Stimulated activated CD4-positive, alpha-beta T cell treated with anti-CD3 and anti-CD28 coated beads, TNF-alpha, amount 100 ng/mL, for 24 hours (primary cell): ENCODE data around the gene GFPT1.
A peak's percentile ranks its signal among the peaks of the same experiment; 100 is the strongest.
"Not testable (repeated sequence)": the region's sequence is repeated elsewhere in the genome, so short reads cannot be mapped to it uniquely, and the experiment has no call there.

ENCODE experiments used
- DNase-seq, 3 experiments: peaks; one replicate each; pipeline ENCODE4 v3.0.0-alpha.2; 2020; ENCODE audit warnings: low read depth in 3 of 3

Gene GFPT1

DNA sequence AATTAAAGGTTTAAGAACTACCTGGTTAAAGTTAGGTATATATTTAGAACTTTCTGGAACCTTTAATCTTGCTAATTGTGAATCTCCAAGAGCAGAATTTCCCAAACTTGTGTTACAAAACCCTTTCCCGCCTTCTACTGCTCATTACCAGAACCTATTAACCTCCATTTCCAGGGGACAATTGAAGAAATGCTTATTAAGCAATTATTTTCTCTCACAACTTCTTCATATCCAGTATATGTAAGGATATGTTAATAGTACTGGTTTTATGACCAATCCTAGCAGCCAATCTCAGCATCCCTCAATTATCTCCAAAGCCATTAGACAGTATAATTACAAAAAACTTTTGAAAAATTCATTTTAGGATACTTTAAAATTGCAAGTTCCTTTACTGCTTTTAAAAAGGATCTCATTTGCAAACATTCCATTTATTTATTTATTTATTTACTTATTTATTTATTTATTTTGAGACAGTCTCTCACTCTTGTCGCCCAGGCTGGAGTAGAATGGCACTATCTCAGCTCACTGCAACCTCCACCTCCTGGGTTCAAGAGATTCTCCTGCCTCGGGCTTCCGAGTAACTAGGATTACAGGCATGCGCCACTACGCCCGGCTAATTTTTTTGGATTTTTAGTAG lies 3.7 kb downstream of the GFPT1 start:
- no peak for DNase-seq

DNA sequence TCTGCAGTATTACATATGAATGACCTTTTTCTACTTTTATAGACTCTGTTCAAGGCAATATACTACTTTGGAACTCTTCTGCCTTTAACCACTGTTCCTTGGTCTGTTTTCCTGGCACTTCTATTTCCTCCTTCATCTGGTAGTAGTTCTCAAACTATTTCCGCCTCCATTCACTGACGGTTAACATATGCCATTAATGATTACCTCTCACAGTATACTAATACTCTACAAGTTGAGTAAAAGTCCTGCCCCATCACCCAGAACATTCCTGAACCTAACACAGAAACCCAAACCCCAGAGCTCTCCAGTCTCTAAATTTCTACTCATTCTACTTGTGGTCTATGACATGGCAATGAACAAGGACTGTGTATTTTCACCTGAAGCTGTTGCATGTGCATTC lies 4.5 kb downstream of the GFPT1 start:
- DNase-seq, result no peak

DNA sequence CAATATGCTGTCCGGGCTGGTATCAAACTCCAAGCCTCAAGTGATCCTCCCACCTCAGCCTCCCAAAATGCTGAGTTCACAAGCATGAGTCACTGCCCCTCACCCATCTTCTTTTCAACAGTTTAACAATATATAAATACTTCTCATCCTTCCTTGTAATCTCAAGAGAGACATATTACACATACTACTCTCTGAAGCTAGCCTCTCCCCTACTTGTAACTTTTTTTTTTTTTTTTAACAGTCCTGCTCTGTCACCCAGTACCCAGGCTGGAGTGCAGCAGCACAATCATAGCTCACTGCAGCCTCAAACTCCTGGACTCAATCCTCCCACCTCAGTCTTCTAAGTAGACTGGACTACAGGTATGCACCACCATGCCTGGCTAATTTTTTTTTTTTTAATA lies 5.7 kb downstream of the GFPT1 start:
- DNase-seq, result peak in 1 of 3 experiments; percentile 5

DNA sequence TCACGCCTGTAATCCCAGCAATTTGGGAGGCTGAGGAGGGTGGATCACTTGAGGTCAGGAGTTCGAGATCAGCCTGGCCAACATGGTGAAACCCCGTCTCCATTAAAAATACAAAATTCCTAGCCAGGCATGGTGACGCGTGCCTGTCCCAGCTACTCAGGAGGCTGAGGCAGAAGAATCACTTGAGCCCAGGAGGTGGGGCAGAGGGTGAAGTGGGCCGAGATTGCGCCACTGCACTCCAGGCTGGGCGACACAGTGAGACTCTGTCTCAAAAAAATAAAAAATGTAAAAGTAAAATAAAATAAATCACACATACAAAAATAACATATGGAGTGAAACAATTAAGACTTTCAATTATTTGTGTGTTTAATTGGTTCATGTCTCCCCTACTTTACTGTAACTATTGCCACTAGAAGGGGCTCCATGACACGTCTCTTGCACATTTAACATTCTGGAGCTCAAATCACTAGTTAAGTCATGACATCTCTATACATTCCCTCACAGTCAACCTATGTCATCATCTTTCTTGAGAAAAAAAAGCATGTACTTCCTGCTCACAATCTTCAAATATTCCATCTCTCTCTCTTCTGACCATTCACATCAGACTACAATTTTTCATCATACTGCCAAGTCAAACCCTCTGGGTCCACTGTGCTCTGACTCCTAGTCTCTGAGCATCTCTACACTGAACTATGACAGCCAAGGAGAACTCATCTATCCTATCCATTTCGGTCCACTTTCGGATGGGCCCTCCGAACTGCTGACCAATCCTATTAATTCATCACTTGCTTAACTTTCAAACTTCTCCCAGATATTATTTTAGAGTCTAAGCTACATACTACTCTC lies 6.7 kb downstream of the GFPT1 start:
- DNase-seq, result no peak

DNA sequence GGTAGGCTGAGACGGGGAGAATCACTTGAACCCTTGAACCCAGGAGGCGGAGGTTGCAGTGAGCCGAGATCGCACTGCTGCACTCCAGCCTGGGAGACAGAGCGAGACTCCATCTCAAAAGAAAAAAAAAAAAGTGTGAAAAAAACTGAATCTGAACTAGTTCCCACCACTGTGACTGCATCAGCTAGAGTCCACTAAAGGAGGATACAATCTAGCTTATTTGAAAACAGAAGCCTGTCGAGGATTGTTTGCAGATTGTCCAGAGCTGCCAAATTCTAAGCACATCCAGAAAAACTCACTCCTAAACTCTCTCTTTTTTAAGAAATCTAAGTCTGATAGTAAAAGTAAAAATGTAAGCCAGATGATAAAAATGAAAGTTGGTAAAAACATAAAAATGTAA lies 10.6 kb downstream of the GFPT1 start:
- no peak for DNase-seq

DNA sequence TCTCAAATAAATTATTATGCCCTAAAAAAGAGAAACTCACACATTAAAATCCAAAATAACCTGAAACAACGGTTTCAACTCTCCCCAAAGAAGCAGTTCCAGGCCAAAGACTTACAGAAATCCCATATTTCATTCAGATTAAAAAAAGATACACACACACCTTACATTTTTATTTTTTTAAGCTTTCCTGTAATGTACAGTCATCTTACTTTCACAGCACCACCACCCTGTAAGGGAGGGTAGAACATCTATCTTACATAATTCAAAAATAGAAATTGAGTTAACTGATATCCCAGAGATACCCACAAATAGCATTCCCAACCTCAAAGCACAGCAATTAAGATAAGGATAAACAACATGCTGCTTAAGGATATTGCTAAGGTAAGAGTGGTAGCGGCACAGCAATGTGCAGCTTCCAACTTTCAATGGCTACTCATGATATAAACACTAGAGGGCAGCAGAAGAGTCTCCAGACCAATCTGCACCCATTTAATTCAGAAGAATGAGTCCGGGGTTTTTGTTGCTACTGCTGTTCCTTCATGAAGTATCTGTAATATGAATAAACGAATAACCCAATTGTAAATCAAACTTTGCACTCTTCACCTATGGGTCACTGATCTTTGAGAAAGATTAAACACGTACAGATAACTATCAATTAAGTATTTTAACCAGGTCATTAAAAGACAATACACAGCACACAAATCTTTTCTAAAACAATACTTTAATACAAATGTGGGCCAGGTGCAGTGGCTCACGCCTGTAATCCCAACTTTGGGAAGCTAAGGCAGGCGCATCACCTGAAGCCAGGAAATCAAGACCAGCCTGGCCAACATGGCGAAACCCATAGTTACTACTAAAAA lies 11.3 kb downstream of the GFPT1 start:
- DNase-seq, result no peak

DNA sequence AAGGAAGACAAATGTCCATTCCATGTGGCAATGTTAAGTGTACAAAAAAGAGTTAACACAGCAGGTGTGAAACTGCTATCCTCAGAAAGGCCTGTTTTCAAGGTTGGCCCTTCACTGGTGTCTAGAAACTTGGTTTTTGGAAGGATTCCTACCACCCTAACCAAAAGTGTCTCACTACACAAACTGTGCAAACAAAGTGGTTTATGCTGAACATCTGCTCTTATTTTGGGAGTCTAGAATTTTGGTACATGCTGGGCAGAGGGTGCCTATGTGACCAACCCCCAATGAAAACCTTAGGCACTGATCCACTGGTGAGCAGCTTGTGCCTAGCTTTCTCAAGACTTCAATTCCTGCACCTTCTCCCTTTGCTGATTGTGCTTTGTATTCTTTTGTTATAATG lies 14.3 kb downstream of the GFPT1 start:
- no peak for DNase-seq

DNA sequence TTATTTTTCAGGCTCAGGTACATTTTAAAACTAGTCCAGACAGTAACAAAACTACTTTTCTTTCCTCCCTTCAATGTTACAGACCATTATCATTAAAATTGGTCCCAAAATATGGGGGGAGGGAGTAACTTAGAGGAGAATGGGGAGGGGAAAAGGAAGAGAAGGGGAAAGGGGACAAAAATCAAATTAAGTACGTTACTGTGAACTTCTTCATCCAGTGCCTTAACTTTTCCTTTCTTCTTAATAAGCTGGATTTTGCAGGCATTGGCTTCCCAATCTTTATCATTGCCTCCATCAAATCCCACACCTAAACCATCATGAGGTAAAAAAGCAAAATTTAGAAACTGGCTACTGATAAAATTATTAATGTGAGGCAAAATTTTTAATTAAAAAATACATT lies 17.2 kb downstream of the GFPT1 start:
- DNase-seq, result no peak

DNA sequence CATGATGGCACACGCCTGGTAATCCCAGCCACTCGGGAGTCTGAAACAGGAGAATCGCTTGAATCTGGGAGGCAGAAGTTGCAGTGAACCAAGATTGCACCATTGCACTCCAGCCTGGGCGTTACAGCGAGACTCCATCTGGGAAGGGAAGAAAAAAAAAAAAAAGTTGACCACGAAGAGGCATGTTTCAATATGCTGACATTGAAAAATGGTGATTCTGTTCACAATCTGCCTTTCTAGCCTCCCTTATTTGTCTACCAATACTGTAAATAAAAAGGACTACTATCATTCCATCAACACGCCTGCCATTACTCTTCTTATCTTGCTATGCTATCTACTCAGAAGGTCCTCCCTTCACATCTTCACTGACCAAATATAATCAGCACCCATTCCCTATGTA lies 18.4 kb downstream of the GFPT1 start:
- DNase-seq, result no peak

DNA sequence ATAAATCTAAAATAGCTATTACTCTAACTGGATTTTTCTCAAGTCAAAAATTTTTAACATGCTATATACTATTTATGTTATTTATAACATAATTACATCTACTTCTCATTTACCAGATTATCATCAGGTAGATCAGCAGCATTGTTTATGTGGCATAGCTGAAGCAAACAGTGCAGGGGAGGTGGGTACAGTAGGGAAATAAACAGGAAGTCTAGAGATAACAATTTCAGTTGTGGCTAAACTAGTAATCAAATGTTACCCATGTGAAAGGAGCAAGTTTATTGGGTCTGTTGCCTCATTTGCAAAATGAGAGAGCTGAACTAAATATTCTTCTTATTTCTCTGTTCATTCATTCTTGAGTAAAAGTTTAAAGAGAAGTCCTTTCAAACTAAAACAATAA lies 27.7 kb downstream of the GFPT1 start:
- DNase-seq, result no peak

DNA sequence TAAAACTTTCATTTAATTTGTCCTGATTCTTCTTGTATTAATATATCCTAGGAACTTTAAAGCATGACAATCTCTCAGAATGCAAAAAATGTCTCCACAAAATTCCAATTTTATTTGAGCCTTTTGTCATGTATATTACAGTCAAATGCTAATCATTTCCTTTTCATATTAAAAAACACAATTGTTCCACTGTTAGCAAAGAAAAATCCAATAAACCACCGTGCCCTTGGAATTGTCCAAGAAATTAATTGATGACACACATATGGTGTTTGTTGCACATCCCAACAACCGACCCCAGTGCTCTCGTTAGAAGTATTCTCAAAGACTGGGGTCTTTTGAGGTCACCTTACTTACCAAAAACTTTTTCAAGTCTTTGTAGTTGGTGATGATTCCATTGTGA lies 28.1 kb downstream of the GFPT1 start:
- DNase-seq, result no peak

DNA sequence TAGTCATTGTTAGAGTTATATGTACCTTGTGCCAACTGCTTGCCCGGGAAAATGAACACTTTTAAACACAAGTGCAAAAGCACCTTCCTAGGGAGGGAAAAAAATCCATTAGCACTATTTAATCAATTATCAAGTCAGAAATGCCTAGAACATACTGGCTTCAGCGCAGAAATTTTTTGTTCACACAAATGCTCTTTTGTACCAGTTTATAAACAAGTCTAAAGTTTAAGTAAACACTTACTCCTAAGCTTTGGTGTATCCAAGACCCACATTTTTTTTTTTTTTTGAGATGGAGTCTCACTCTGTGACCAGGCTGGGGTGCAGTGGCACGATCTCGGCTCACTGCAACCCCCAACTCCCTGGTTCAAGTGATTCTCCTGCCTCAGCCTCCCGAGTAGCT lies 30.6 kb downstream of the GFPT1 start:
- no peak for DNase-seq

DNA sequence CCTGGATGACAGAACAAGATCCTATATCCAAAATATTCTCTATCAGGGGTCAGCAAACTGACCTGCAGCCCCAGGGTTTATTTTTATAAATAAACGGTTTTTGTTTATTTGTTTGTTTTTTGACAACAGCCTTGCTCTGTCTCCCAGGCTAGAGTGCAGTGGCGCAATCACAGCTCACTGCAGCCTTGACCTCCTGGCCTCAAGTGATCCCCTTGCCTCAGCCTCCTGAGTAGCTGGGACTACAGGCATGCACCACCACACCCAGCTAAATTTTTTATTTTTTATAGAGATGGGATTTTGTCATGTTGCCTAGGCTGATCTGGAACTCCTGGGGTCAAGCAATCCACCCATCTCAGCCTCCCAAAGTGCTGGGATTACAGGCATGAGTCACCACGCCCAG lies 32.1 kb downstream of the GFPT1 start:
- DNase-seq, result not testable (repeated sequence)

DNA sequence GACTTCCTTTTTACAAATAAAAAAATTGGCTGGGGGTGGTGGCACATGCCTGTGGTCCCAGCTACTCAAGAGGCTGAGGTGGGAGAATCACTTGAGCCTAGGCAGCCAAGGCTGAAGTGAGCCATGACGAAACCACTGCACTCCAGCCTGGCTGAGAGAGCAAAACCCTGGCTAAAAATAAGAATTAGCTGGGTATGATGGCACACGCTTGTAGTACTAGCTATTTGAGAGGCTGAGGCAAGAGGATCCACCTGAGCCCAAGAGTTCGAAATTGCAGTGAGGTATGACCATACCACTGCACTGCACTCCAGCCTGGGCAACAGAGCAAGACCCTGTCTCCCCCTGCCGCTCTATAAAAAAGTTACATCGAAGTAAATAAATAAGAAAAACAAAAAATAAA lies 33.7 kb downstream of the GFPT1 start:
- DNase-seq, result no peak

DNA sequence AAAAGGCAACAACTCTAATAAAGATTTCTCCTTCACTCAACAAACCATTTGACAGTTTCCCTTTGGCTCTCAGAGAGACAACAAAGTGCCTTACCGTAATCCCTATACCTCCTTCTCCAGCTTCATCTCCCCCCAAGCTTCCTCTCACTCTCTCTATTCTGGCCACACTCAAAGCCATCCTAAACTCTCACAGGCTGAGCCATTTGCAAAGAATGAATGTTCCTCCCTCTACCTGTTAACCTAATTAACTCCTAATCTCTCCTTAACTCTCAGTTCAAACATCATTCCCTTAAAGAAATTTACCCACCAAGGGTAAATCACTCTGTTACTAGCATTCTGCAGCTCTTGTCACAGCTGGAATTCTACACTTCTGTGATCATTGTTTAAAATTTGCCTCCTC lies 38.2 kb downstream of the GFPT1 start:
- no peak for DNase-seq

DNA sequence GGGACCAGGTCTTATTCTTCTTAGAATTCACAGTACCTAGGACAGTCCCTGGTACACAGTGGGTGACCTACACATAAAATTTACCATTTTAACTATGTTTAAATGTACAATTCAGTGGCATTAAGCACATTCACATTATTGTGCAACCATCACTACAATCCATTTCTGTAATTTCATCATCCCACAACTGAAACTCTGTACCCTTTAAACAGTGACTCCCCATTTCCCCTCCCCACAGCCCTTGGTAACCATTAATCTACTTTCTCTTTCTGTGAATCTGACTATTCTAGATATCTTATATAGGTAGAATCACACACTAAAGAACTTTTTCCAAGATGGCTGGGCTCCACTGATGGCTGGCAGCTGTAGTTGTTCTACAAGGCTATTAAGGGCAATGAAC lies 41.6 kb downstream of the GFPT1 start:
- no peak for DNase-seq

DNA sequence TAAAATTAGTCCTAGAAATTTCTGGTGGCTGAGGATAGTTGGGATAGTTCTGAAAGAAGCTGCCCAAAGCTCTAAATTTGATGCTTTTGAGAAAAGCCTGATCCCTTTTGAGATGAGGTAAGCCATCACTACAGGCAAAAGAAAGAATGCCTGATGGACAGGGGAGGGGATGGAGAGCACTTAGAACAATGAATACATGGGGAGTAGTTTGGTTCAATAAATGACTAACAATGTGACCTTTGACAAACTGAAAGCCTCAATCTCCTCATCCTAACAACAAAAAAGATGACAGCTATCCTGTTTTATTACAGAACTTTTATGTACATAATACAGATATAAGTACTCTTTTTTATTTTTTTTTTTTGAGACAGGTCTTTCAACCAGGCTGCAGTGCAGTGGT lies 42.7 kb downstream of the GFPT1 start:
- no peak for DNase-seq

DNA sequence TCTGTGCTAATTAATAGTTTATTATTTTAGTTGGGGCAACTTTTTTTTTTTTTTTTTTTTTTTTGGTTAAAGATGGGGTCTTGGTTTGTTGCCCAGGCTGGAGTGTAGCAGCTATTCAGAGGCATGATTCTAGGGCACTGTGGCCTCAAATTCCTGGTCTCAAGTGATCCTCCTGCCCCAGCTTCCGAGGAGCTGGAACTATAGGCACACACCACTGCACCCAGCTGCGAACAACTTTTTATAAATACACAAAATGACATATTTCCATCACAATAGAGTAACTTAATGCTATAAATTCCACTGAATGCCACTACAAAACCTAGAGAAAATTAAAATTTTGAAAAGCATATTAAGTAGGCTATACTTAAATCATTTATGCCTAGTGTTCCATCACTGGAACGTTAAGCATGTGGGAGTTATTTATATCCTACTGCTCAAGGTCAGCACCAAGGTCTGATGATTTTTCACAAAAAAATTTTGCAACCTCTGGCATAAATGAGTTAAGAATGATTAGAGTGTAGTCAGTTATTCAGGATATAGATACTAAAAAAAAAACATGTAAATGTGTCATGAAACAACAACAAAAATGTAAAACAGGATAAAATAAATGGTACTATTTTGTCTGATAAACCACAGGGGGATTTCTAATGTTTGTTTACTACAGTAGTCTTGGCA lies 46.8 kb downstream of the GFPT1 start:
- no peak for DNase-seq

DNA sequence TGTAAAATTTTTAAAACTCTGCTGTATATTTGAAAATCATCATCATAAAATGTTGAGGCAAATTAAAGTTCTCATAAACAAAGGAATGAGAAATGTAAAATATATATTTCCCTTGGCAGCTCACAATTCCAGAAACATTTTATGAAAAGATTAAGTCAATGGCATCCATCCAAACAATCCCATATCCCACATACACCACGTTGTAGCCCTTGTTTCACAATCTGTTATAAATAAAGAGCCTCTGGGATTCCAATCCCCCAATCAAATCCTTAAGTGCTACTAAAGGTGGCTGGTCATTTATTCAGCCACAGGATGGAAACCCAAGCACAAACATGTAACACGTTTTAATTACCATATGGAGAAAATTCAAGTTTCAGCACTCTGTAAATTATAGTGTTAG lies 51.7 kb downstream of the GFPT1 start:
- no peak for DNase-seq

DNA sequence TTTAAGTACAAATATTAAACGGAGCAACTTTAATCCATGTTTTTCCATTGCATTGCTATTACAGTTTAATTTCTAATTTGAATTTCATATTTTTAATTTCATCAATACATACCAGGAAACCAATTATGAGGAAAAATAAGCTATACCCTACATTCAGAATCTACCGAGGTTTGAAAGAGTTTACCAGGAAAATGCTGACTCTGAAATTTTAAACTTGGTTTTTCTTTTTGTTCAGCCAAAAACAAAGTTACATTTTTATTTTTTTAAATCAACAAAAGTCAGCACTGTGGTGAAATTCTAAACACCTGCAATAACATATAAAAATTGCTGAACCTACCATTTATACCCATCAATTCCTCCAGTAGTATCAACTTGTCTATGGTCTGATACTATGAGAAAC lies 53.7 kb downstream of the GFPT1 start:
- no peak for DNase-seq

DNA sequence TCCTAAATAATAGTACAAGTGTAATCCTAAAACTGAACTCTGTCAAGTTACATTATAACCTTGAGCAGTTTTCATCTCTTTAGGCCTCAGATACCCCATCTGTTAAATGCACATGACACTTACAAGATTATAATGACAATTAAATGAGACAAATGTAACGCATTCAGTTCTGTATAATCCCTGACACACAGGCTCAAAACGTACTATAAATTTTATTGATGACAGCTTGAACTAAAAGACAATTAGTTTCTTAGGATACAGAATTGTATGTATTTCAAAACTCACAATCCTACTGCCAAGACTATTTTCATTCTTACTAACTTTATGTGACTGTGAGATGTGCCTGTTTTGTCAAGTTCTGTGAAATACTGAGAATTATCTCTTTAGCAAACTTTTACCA lies 56.2 kb downstream of the GFPT1 start:
- DNase-seq, result no peak

DNA sequence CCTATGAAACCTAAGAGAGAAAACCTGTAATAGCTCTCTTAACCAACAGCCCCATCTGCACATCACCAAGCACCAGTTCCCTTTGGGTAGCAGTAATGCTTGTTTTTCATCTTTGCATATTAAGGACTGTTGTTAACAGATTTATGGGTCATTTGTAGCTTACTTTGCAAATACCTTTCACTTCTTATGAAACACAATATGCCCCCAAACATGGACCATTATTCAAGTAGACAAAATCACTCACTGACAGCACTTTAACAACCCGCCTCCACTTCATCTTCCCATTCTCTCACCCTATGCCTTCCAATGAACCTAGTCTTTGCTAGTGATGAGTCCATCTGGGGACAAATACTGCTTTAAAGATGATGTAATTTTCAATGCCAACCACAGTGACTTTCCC lies 64.4 kb downstream of the GFPT1 start:
- DNase-seq, result no peak
